Hematopoietic multipotent progenitor cell treated with erythropoietin and hydrocortisone succinate and interleukin-3 and kit ligand, for 17 days (in vitro differentiated cells): Measurements from ENCODE around the gene AHDC1.
A peak's percentile ranks its signal among the peaks of the same experiment; 100 is the strongest.
"Not testable (repeated sequence)": the region's sequence is repeated elsewhere in the genome, so short reads cannot be mapped to it uniquely, and the experiment has no call there.

Experiments used
- DNase-seq: peaks from one replicate; pipeline ENCODE4 v3.0.0-alpha.2; 2015; ENCODE audit warnings: low spot score

The AHDC1 gene

DNA sequence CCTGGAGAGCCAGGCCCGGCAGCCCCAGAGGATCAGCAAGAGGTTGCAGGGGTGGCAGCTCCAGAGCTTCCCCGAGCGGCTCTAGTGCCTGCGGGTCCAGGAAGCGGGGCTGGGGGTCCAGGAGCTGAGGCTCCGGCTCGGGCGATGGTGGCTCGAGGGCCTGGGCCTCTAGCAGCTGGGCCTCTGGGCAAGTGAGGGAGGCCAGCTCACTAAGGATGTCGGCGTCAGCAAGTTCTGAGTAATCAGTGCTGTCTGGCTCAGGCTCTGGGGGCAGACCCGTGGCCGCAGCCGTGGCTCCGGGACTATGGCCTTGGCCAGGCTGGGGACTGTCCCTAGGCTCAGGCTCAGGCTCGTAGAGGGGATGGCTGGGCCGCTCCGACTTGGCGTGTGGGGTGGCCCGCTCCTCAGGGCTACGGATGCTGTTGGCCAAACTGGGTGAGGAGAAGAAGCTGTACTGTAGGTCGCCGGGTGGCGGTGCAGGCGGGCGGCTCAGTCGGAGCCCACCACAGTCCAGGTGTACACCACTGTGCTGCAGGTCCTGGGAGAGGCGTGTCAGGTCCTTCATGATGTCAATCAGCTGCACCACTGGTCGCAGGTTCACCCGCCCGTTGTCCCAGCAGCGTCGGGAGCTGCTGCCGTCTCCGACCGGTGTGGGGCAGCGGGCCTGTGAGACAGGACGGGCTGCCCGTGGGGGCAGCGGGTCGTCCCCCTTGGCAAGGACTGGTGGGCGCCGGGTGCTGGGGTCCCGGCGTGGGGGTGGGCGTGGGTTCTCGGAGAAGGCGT lies 52.6 kb downstream of the AHDC1 start:
- no peak for DNase-seq

DNA sequence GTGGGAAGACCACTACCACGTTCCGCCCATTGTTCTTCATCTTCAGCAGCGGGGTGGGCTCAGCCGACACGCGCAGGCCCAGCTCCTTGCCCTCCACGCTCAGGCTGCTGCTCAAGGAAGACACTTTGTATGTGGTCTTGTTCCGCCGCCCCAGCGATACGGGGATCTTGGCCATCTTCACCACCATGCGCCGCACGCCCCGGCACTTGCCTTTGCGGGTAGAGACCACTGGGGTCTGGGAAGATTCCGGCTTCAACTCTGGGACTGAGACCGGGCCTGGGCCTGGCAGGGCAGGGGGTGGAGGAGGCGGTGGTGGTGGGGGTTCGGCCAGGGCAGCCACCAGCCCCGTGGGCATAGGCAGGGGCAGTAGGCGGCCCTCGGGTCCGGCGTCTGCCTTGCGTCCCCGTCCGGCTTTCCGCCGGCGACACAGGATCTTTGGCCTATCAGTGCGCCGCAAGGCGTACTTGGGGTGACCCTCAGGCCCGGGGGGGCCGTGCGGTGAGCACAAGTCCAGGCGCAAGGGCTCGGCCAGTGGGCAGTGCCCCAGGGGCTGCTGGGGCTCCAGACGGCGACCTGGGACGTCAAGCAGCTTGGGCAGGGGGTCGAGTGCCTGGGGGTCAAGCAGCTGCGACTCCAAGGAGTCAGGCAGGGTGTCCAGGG lies 53.3 kb downstream of the AHDC1 start:
- DNase-seq, result no peak

DNA sequence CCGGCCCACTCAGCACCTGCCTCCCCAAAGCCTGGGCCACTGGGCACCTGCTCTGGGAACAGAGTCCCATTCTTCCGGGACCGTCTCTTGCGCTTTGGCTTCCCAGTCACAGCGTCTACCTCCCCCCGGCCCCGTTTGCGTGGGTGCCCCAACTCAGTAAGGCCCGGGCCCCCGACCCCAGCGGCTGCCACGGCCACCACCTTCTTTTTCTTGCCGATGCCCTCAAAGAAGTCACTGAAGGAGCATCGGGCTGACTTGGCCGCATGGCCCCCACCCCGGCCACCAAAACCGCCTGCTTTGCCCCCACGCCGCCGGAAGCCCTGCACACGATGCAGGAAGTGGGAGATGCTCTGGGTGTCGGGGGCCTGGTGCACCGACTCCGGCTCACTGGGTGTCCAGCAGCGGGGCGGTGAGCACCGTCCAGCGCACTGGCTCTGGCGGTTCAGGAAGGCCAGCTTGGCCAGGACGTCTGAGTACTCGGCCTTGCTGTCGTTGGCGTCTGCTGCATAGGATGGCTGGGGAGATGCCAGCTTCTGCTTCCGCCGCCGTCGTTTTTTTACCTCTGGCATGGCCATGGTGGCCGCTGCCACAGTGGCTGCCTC lies 54.0 kb downstream of the AHDC1 start:
- DNase-seq, result no peak

DNA sequence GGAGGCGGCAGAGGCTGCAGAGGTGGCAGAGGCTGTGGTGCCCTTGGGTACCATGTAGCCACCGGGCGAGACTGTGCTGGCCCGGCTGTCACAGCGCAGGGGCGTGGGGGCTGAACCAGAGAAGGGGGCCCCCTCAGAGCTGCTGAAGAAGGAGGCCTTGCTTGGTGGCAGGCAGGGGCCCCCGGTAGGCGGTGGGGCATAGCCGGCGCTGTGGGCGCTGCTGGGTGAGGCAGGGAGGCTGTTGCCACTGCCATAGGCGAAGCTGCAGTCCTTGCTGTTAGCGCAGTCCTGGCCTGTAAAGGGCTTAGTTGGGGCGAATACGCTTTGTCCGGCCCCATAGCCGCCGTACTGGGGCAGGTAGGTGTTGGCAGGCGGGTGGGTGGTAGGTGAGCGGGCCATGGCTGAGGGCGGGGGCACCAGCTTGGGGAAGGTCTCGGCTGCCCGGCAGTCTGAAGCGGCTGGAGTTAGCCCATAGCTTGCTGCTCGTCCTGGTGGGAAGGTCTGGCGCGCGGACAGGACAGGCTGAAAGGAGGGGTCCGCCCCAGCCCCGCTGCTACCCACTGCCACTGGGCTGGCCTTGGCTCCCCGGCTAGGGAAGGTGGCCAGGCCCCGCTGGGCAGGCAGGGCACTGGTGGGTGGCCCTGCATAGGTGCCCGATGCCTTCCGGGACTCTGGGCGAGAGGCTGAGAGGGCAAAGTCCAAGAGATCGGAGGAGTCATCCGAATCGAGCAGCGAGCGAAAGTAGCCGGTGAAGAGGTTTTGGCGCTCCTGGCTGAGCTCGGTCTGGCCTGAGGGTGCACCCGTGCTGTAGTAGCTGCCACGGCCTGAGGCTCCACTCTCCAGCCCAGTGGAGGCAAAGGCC lies 54.9 kb downstream of the AHDC1 start:
- DNase-seq, result no peak

DNA sequence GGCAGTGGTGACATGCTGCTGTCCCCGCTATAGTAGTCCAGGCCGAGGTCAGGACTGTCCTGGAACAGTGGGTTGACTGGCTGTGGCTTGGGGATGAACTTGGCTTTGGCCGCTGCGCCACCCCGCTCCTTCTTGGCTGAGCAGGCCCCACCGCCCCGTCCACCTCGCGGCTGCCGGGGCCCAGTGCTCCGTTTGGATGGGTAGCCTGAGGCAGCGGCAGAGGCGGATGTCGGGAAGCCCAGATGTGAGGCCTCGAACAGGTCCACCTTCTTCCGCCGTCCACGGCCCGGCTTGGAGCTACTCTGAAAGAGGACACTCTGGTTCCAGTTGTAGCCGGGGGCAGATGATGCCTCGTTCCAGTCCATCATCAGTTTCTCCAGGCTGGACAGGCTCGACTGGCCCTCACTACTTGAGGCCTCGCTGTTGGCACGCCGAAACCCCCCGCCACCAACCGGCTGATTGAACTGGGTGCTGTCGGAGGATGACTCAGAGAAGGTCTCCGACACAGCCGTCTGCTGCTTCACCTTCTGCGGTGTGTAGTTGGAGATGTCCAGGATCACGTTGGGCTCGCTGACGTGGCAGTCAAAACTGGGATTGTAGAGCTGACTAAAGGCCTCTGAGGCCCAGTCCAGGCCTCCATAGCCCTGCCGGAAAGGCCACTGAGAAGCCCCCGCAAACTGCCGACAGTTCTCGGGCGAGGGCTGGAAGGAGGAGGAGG lies 55.6 kb downstream of the AHDC1 start:
- no peak for DNase-seq

DNA sequence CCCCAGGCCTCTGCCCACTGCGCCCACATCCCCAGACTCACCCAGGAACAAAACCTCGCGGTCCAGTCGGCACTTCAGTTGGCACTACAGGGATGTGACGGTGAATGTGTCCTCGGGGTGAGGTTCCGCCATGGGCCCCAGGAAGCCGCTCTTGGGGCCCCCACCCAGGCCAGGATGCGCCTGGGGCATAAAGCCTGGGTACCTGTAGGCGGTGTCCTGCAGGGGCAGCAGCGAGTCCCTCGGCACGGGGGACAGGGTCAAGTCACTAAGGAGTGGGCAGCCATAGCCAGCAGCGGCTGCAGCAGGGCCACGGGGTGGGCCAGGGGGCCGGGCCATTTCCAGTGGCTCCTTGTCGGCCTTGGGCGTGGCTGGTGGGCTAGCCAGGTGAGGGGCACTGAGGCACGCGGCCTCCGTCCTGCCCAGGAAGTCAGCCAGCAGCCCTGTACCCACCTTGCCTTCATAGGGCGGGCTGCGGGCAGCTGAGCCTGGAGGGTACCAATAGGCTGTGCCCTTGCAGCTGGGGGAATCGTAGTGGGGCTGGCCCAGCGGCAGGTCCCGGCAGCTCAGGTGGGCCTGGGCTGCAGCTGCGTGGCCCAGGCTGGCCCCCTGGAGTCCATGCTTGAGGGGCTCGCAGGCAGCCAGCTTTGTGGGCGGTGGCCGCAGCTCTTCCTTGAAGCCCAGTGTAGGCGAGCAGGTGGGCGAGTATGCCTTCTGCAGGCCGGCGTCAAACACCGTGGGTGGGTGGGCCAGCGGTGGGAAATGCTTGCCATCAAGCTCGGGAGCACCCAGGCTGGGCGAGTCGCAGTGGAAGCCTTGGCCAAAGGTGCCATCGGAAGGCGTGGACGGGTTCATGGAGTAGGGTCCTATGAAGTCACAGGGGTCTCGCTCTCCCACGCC lies 56.5 kb downstream of the AHDC1 start:
- DNase-seq, result no peak

DNA sequence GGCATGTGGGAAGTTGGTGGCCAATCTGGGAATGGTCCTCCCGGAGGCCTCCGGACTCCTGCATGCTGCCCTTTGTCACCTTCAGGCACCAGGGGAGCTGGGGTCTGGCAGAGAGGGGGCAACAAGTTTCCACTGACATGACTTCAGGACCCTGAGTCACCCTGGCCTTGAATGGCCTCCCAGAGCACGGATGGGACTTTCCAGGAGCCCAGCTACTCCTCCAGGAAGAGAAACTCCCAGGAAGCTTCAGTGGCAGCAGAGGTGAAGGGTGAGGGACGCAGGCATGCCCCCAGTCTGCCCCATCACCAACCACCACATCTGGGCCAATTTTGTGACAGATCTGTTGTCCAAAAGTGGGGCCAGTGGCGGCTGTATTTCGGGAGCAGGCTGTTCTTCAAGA lies 58.1 kb downstream of the AHDC1 start:
- DNase-seq, result no peak

DNA sequence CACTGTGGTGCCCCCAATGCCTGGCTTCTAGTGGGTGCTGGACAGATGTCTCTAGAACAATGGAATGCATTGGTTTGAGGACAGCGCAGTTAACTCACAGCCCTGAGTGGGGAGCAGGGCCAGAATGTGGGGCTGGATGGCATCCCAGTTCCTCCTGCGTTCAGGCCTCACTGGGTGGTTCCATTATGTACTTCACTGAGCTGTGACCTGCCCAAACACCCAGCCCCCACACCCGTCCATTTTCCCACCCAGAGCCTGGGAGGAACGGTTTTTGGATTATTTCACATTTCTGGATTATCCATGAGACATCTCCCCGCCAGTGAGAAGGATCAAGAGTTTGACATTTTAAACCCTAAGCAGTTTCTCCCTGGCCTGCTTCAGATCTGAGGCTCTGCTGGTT lies 58.7 kb downstream of the AHDC1 start:
- peak; percentile 7 for DNase-seq

DNA sequence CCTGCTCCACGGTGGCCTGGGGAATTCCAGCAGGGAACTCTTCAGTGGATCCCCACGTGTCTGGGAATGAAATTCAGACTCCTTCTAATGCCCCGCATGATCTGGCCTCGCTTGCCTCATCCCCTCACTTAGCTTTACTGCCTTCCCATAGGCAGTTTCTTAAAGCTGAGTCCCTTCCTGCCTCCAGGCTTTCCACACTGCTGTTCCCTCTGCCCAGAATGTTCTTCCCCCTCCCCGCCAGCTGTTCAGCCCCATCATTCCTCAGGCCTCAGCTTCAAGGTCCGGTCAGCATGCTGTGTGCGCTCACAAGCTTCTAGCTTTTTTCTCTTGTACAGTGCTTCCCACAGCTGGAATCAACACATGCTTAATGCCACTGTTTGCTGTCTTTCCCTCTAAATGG lies 59.1 kb downstream of the AHDC1 start:
- peak; percentile 9 for DNase-seq

DNA sequence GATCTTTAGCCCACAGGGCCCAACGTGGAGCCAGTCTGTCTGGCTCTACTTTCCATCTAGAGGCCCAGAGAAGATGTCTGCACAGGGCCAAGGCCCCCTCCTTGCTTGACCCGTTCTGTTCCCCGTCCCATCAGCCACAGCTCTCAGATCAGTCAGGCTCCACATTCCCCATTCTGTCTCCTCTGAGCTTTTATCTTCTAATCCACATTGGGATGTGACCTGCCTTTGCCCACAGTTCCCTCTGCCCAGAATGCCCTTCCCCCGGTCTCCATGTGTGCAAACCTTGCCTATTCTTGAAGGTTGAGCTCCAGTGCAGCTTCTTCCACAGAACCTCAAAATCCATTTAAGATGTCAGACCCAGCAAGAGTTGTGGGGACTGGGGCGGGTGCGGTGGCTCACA lies 60.7 kb downstream of the AHDC1 start:
- DNase-seq, result no peak

DNA sequence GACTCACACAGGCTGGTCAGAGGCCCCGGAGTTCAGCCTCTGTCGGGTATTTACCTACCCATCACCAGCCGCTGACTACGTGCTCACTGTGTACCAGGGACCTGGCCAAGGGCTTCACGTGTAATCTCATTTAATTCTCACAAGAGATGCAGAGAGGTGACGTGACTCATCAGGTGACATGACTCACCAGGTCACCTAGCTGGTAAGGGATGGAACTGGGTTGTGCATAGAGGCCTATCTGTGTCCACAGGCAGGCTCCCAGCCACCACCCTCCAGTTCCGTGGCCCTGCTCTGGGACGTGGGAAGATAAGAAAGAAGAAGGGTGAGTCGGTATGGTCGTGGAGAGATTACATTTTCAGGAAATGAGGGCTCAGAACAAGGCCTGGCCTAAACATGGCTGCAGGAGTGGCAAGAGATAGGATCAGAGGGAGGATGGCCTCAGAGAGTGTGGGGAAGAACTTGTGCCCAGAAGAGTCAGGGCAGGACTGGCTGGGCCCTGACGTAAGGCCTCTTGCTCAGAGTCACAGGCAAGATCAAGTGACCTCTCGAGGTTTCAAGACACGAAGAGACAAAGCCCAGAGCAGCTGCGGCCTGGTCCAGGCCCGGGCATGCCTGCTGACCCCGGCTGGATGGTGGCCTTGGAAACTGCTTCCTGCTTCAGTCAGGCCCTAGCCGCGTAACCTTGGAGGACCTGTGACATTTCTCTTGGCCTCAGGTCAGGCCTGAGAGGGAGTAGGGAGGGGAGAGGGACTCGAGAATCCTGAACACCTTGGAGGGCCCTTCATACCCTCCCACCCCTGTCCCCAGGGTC lies 61.3 kb downstream of the AHDC1 start:
- DNase-seq, result peak; percentile 96

DNA sequence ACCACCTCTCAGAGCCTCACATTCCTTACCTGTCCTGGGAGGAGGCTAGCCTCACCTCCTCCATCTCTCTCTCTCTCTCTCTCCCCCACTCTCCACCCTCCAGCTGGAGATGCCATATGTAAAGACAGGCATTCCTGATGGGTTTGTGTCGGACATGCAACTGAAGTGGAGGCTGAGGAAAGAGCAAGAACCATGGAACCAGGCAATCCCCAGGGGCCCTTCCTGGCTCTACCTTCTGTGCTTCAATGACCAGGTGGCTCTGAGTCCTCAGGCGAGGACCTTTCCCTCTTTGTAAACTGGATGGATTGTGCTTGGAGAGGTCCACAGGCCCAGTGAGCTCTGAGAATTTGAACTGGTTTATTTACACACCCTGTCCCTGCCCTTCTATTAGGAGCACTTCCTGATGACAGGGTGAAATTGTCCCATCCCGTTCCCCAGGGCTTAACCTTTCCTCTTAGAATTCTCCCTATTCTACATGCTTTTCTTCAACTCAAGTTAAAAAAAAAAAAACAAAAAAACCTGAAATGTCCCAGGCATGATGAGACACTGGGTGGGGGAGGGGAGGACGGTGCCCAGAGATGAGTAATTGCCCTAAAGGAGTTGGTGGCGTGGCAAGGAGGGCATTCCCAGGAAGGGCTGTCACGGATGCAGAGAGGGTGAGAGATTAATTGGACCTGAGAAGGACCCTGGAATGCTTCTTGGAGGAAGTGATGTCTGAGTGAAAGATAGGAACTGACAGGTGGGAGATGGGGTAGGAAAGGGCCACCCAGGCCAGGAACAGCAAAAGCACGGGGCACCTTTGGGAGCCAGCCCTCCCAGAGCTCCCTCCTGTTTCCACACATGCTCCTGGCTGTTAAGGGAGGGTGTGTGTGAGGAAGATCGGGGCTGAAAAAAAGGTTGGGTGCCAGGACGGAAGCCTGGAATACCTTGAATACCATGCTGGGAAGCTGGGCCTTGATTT lies 63.8 kb downstream of the AHDC1 start:
- no peak for DNase-seq

DNA sequence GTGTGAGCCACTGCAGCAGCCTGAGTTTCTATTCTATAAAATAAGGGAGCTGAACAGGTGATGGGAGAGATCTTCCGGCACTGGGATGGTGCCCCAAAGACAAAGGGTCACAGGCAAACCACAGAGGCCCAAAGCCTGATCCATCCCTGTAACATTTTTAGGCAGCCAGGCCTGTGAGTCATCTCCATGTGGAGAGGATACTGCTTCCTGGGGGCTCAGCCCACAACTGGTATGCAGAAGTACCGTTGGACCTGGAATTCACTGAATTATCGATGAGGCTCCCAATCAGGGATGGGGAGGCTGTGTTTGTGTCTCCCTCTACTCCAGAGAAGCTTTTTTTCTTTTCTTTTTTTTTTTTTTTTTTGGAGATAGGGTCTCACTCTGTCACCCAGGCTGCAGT lies 65.2 kb downstream of the AHDC1 start:
- no peak for DNase-seq

DNA sequence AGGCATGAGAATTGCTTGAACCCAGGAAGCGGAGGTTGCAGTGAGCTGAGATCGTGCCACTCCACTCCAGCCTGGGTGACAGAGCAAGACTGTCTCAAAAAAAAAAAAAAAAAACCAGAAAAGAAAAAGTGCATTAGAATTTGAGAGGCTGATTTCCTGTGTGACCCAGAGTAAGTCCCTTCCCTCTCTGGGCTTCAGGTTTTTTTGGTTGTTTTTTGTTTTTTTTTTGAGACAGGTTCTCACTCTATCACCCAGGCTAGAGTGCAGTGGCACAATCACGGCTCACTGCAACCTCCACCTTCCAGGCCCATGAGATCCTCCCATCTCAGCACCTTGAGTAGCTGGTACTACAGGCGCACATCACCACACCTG lies 65.7 kb downstream of the AHDC1 start:
- not testable (repeated sequence) for DNase-seq

DNA sequence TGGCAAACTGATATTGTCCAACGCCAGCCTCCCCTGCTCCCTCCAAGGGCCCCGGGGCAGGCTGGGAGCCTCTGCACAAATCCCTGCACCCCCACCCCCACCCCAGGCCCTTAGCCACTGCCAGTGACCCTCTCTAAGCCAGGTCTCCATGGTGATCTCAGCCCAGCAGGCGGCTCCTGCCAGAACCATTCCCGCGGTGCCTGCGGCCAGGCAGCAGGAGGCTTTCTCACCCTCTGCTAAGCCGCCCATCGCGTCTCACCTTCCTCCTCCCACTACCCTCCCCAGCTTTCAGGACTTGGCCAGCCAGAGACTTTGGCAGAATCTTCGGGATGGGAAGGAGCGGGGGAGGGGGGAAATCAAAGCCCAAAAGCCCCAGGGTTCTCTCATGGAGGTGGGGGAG lies 67.2 kb downstream of the AHDC1 start:
- no peak for DNase-seq

DNA sequence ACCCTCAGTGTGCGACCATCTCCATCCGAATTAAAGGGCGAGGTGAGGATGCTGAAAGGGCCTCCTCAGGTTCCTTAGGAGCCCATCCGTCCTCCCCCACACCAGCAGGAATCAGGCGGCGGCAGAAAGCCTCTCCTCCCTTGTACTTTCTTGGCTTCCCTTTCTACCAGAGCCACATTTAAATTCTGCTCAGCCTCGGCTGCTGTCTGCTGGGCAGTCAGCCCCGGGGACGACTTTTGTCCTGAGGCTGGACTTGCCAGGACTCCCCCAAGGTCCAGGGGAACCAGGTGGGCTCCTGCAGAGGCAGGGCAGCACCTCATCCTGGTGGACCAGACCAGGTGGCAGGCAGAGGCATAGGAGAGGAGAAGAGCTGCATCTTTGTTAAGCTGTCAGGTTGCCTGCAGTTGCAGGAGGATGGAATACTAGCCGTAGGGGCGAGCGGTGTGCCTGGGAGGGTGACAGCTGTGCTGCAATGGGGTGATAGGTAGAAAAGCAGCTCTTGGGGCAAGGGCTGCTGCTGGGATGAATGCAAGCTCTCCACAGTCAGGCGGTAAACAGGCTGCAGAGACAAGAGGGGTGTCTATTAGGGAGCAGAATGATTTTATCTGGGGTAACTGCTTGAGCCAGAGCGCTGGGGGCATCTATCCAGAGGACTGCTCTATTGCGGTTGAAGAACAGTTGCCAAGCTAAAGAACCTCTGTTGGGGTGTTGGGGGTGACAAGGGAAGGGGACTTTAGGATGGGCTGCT lies 67.8 kb downstream of the AHDC1 start:
- DNase-seq, result no peak

DNA sequence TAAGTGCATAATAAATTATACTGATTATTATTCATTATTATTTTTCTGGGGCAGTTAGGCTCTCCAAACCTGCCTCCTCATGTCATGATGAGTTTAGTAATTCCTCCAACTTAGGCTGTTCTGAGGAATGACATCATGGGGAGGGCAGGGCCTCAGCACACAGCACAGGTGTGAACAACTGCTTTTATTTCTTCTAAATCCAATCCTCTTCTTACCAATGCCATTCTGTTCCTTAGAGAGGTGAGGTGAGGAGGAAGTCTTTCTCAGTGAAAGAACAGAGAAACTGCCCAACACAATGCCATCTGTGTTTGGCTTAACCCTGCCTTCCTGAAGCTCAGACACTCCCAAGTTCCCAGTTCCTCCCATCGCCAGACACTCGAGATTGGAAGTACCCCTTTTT lies 68.6 kb downstream of the AHDC1 start:
- no peak for DNase-seq
